PC-3 (cell line): ENCODE measurements around the gene CIBAR2. TPM values are rescaled to one million over a fixed set of nuclear protein-coding genes. Genes with fewer than 3 reads are reported as not detected.

Experiments
- ATAC-seq: fragments of 200-7000 bp; cut with Tn5 transposase; 2 replicates; pipeline ENCODE4 v1.9.1; 2020; ENCODE audit warnings: mild to moderate bottlenecking, moderate library complexity
- BruUV-seq: library from RNA; stranded (reverse); fragments of 400-500 nt; replicated peaks from 2 replicates; lab custom pipeline; 2021; lab: Mats Ljungman, UMichigan
- CTCF ChIA-PET: fragments of 300-600 bp; sonication (Branson Sonifier 250); formaldehyde crosslinking; loops from one replicate; lab custom pipeline; 2022; ENCODE audit warnings: antibody characterized with exemption; lab: Charles Lee
- POLR2A ChIA-PET: fragments of 300-600 bp; sonication (Branson Sonifier 250); formaldehyde crosslinking; loops from one replicate; lab custom pipeline; 2022; ENCODE audit warnings: antibody characterized with exemption; ENCODE audit not compliant: unreplicated experiment; lab: Charles Lee
- DNase-seq: peaks from one replicate; pipeline ENCODE4 v3.0.0-alpha.2; 2015
- H2AFZ ChIP-seq: fragments of 300-600 bp; sonication (generic); 2 replicates; pipeline ENCODE4 v1.6.0; 2016; ENCODE audit warnings: antibody characterized with exemption, low read length
- H3F3A ChIP-seq: fragments of 300-600 bp; sonication (generic); one replicate; pipeline ENCODE4 v1.6.0; 2017; ENCODE audit warnings: antibody characterized with exemption, low read length, control low read depth, mild to moderate bottlenecking; ENCODE audit not compliant: unreplicated experiment
- H3K27ac ChIP-seq: fragments of 300-600 bp; sonication (generic); 2 replicates; pipeline ENCODE4 v1.5.1; 2016; ENCODE audit warnings: mild to moderate bottlenecking, low read length
- H3K27me3 ChIP-seq: fragments of 300-600 bp; sonication (generic); 2 replicates; pipeline ENCODE4 v1.6.1; 2016; ENCODE audit warnings: low read length, mixed read lengths
- H3K36me3 ChIP-seq: fragments of 300-600 bp; sonication (generic); 2 replicates; pipeline ENCODE4 v1.6.1; 2016; ENCODE audit warnings: low read depth, mixed run types, low read length, mixed read lengths
- H3K4me1 ChIP-seq: fragments of 300-600 bp; sonication (generic); 2 replicates; pipeline ENCODE4 v1.5.1; 2016; ENCODE audit warnings: low read length; ENCODE audit not compliant: insufficient read depth
- H3K4me2 ChIP-seq: fragments of 300-600 bp; sonication (generic); 2 replicates; pipeline ENCODE4 v1.6.0; 2016; ENCODE audit warnings: low read length
- H3K4me3 ChIP-seq: fragments of 300-600 bp; sonication (generic); 2 replicates; pipeline ENCODE4 v1.5.1; 2016; ENCODE audit warnings: mild to moderate bottlenecking, low read length, mixed read lengths
- H3K79me2 ChIP-seq: fragments of 300-600 bp; sonication (generic); 2 replicates; pipeline ENCODE4 v1.6.1; 2017; ENCODE audit warnings: low read length, mixed read lengths
- H3K9ac ChIP-seq: fragments of 300-600 bp; sonication (generic); 2 replicates; pipeline ENCODE4 v1.6.0; 2016; ENCODE audit warnings: mild to moderate bottlenecking, low read length
- H3K9me2 ChIP-seq: fragments of 300-600 bp; sonication (generic); replicated peaks from 2 replicates; pipeline ENCODE4 v1.6.1; 2016; ENCODE audit warnings: mixed run types, low read length, mixed read lengths
- H3K9me3 ChIP-seq: fragments of 300-600 bp; sonication (generic); 2 replicates; pipeline ENCODE4 v1.6.1; 2016; ENCODE audit warnings: low read length, mixed read lengths
- H4K20me1 ChIP-seq: fragments of 300-600 bp; sonication (generic); 2 replicates; pipeline ENCODE4 v1.6.1; 2016; ENCODE audit warnings: low read length, mixed read lengths
- CTCF ChIP-seq: fragments of 300-600 bp; sonication (generic); conservative IDR thresholded peaks from 2 replicates; pipeline ENCODE4 v1.5.1; 2017; ENCODE audit warnings: antibody characterized with exemption, low read depth, mild to moderate bottlenecking, low read length
- EZH2 ChIP-seq: fragments of 300-600 bp; sonication (generic); IDR thresholded peaks from one replicate; pipeline ENCODE4 v1.6.1; 2017; ENCODE audit warnings: antibody characterized with exemption, mild to moderate bottlenecking, low read length; ENCODE audit not compliant: unreplicated experiment
- EZH2phosphoT487 ChIP-seq: fragments of 300-600 bp; sonication (generic); IDR thresholded peaks from 2 replicates; pipeline ENCODE4 v1.6.1; 2018; ENCODE audit warnings: mild to moderate bottlenecking, antibody characterized with exemption, low read length, borderline replicate concordance
- intact Hi-C: fragments of 100-400 bp; cut with micrococcal nuclease; formaldehyde crosslinking; loops from 2 replicates; pipeline ENCODE4 v1.9.0; 2023
- total RNA-seq: library from RNA; depleted of rRNA; stranded (reverse); fragments of >200 nt; gene quantifications from 2 replicates; pipeline ENCODE4 v1.2.3, GENCODE V29; 2014

CIBAR2 gene
- total RNA-seq, 1 experiment from 2014 or later = not detected

DNA sequence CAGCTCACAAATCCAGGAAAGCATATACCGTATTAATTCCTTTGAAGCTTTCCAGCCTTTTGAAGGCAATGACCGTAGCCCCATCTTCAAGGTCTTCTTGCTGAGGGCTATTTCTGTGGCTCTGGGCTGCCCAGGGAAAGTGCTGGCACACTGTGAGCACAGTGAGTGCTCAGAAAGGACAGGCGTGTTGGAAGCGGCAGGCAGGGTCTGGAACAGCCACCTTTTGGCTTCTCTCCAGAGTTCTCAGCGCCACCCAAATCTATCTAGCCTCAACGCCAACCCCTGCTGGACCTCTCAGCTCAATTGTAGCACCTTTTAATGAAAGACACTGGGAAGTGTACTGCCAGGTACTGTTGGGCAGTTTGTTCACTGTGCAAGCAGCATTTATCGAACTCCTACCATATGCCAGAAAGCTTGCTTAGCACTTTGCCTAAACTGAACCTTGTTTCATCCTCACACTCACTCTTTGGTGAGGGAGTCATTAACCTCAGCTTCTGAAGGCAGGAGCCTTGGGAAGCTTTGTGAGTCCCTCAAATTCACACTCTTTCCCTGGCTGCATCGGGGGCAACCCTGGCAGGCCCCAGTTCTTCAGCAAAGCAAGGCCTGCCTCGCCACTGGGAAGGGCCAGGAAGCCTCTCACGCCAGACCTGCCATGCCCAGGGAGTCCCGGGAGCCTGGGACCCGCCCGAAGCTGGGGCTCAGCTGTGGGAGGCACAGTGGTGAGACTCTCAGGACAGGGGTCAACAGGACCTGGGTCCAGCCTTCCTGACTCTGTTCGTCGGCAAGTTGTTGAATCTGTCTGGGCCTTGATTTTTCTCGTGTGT lies 13.5 kb upstream of the CIBAR2 start:
- H4K20me1 ChIP-seq = no peaks in the 10 kb centered on the region
- intact Hi-C loops = no loop called here
- no peaks in the 10 kb centered on the region for H3K9me3 ChIP-seq
- TF ChIP-seq CTCF = no peak
- no peak for TF ChIP-seq EZH2phosphoT487
- TF ChIP-seq EZH2 = no peak
- H3K4me2 ChIP-seq = no peak overlapping the region
- no peak overlapping the region for H3K9ac ChIP-seq
- CTCF ChIA-PET = no interaction called here
- DNase-seq (no peak), ATAC-seq (no peak)
- no peaks in the 10 kb centered on the region for H3K9me2 ChIP-seq
- POLR2A ChIA-PET = no interaction called here
- BruUV-seq = no TSS peak
- no peaks in the 10 kb centered on the region for H3K36me3 ChIP-seq
- no peak overlapping the region for H2AFZ ChIP-seq
- no peak overlapping the region for H3K4me3 ChIP-seq
- no peak overlapping the region for H3K27ac ChIP-seq
- H3K79me2 ChIP-seq = no peaks in the 10 kb centered on the region
- peaks cover 17% of the 10 kb centered on the region; the same call in 1 of the 2 replicates for H3K4me1 ChIP-seq
- no peaks in the 10 kb centered on the region for H3K27me3 ChIP-seq
- H3F3A ChIP-seq = no peaks in the 10 kb centered on the region

GRCh38 chr16:85124636-85125346 lies 12.5 kb upstream of the CIBAR2 start:
- CTCF ChIA-PET = interaction anchor here (0.9 kb wide), 1 partner anchor 10 kb away, joined by 4 read pairs; no protein-coding TSS in a partner anchor
- intact Hi-C loops = no loop called here

More at GRCh38 chr16:85124636-85125346, 12.5 kb upstream of the CIBAR2 start:
- Histone ChIP-seq H3K4me1 (peaks cover 17% of the 10 kb centered on the region; the same call in 1 of the 2 replicates), H3F3A (no peaks in the 10 kb centered on the region), H4K20me1 (no peaks in the 10 kb centered on the region), H3K9me3 (no peaks in the 10 kb centered on the region), H3K27ac (0 out of 2 replicates have a peak overlapping the region, but pooled peaks have one; percentile 44), H3K79me2 (no peaks in the 10 kb centered on the region), H3K36me3 (no peaks in the 10 kb centered on the region), H3K4me2 (no peak overlapping the region), H3K9ac (no peak overlapping the region), H3K9me2 (no peaks in the 10 kb centered on the region), H3K27me3 (no peaks in the 10 kb centered on the region), H2AFZ (0 out of 2 replicates have a peak overlapping the region, but pooled peaks have one; percentile 75), H3K4me3 (no peak overlapping the region)
- no TSS peak for BruUV-seq
- DNase-seq (no peak), ATAC-seq (no peak)
- POLR2A ChIA-PET = no interaction called here
- TF ChIP-seq EZH2 (no peak), EZH2phosphoT487 (no peak), CTCF (no peak)
